A549 treated with DMSO at 1 μM for 4 hours (cell line): ENCODE data around the gene MRPS14. TPM values are rescaled to one million over a fixed set of nuclear protein-coding genes. Genes with fewer than 3 reads are reported as not detected.

Source experiments
- total RNA-seq: library from RNA; stranded (reverse); fragments of 200-300 nt; extraction: Qiagen RNA extraction; gene quantifications from 5 replicates; pipeline ENCODE4 v1.2.3, GENCODE V29; 2022; ENCODE audit warnings: low read depth

MRPS14 gene
- total RNA-seq: 16.3 to 26.6 TPM (median 24.9 TPM) in 5 replicates

DNA sequence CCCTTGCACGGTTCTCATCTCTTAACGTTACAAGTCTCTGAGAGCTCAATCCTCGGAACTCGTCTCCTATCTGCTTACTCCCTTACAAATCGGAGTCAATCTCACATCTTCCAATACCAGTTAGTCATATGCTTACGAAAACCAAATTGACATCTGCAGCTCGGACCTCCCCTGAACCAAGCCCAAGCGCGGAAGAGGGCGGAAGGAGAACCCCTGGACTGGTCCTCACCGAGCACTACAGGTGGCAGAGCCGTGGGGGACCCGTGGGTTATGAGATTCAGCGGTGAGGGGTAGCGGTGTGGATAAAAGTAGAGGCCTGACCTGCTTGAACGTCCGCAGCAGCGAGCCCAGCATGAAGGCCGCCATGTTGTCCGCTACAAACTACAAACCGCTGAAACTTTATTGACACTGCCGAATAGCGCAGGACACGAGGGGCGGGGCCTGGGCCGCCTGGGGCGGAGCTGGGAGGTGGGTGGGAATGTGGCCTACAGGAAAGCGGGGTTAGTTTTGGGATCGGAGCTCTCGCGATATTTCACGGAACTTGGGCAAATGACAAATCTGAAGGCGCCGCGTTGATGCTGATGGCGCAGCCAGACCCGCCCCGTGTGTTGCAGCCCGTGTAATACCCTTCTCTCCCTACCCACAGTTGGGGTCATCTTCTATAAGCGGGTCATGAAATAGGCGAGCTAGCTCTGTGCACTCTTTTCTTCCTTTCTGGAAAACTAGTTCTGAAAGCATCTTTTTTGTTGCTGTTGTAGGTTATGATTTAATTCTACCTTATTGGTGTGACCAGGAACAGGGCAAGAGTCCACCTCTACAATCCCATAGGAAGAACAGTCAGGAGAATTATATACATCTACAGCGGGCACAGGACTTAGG lies at the start of gene MRPS14:
Gene MRPS14, minus strand, starts transcription at position 383 of the 879 bp plus-strand sequence. Its CDS starts 17 bp downstream, at position 366.

DNA sequence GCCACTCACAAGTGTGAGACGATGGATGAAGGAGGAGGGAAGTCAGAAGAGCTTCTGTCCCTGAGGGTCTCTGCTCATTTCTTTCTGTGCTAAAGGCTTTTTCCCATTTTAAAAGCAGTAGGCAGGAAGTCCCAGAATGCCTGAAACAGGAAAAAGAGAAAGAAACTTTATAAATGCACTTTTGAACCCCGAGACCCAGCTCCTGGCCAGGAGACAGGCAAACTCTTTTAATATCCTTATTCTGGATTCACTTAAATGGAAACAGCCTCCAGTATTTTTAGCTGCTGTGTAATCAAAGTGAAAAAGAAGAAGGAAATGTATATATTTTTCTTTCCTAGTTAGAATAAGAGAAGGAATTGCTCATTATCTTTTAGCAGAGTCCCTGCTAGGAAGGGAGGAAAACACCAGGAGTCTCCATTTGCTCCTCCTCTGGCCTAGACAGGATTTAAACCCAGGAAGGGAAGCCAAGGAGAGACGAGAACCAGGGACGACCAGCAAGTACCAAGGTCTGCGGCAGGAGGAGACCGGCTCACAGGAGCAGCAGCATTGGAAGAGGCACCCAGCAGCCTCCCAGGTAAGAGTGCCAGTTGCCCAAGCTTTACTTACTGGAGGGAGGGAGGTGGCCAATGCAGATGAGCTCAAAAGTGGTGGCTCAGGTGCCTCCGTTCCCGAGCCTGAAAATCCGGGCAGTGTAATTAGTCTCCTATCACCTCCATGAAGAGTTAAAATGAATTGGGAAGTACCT lies 44.3 kb upstream of the MRPS14 start, which contains the start of gene TNN:
Gene TNN, plus strand, starts transcription at position 472 of the 745 bp plus-strand sequence. CDS start 9,586 bp downstream, outside the sequence.

DNA sequence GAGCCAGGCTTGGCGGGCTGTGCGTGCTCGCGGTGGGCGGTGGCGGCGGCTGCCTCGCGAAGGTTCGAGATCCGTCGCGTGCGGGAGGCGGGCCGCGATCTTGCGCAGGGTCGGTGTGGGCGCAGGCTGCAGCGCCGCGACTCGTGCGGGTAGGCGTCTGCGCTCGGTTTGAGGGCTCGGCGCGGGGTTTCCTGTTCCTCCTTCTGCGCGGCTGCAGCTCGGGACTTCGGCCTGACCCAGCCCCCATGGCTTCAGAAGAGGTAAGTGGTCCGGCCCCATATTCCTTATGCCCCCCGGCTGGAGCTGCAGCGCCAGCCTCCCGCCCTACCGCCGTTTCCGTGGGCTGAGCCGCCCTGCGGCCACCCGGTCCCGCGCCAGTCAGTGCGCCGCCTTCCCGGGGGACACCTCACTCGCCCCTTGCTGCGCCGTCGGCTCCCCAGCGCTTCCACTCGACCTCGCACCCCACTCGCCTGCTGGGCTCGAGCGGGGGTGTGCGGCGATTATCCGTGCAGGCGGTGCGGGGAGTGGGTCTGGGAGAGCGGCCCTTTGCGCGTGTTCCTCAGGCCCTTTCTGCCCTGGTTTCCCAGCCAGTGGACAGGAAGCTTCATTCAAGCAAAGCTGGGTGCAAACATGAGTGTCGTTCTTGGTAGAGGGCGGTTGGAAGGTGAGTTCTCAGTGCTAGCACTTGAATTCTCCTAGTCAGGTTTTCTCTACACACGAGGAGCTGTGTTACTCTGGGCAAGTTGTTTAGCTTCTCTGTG lies 23.1 kb downstream of the MRPS14 start, which contains the start of gene CACYBP:
Gene CACYBP, plus strand, starts transcription at position 12 of the 761 bp plus-strand sequence. Its CDS starts 234 bp downstream, at position 246.

Other genes starting within 250 kb of the MRPS14 start
- 189 to 200 TPM (median 192 TPM) in 5 replicates for gene CACYBP, start 23.5 kb downstream of the MRPS14 start, total RNA-seq
- not detected in 5 replicates for gene TNN, start 44.4 kb upstream of the MRPS14 start, total RNA-seq
- 0.42 to 0.83 TPM (median 0.49 TPM) in 5 replicates for gene KIAA0040, start 169.4 kb upstream of the MRPS14 start, total RNA-seq